Measurements from ENCODE around the gene PPP2R5A. TPM values are rescaled to one million over a fixed set of nuclear protein-coding genes. Genes with fewer than 3 reads are reported as not detected.

PPP2R5A gene
- total and polyA plus RNA-seq, 9 donors, result 23.2 to 34.2 (median 28.4) TPM

GRCh38 chr1:212244441-212244840 lies 40.8 kb upstream of the PPP2R5A start:
- no peaks in the 10 kb centered on the region for H3K9me3 ChIP-seq (replicated peaks; ENCODE audit: control insufficient read depth, low read depth, low read length)
- H3K4me1 ChIP-seq (ENCODE audit: control insufficient read depth, insufficient read depth, low read length), result peaks cover 15% of the 10 kb centered on the region
- no peaks in the 10 kb centered on the region for H3K36me3 ChIP-seq (ENCODE audit: control insufficient read depth, insufficient read depth, low read length)
- H3K27me3 ChIP-seq (ENCODE audit: control insufficient read depth, insufficient read depth, low read length), result no peaks in the 10 kb centered on the region
- 88% methylated on average over 1 of the region's 2 CpGs for WGBS (ENCODE audit: insufficient coverage)
- H3K27ac ChIP-seq (ENCODE audit: low read length), result no peak overlapping the region
- H3K4me3 ChIP-seq (ENCODE audit: low read length), result no peak overlapping the region
- DNase-seq, result no peak

DNA sequence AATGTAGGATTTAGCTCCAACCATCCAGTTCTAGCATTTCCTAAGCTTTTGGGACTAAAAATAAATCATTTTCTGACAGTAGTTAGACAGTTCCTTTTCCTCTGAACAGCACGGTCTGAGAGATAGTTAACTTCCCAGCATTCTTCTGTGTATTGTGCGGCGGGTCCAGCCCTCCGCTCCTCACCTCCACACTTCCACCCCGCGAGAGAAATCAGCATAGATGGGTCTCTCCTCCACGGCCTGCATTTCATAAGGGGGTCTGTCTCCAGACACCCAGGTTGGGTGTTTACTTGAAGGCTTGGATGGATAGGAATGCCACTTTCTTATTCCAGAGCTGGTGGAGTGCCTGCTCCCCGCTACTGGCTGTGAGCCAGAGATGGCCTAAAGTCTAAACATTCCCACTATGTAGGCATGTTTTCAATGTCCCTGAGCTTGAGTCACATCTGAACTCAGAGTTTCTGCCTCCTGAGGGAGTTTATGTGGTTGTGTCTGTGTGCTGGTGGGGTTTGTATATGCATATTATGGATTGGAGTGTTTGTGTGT lies 38.0 kb upstream of the PPP2R5A start:
- no peak for DNase-seq
- Histone ChIP-seq H3K27ac (ENCODE audit: low read length) (no peak overlapping the region), H3K4me1 (ENCODE audit: control insufficient read depth, insufficient read depth, low read length) (peaks cover 15% of the 10 kb centered on the region), H3K9me3 (replicated peaks; ENCODE audit: control insufficient read depth, low read depth, low read length) (no peaks in the 10 kb centered on the region), H3K27me3 (ENCODE audit: control insufficient read depth, insufficient read depth, low read length) (no peaks in the 10 kb centered on the region), H3K4me3 (ENCODE audit: low read length) (no peak overlapping the region), H3K36me3 (ENCODE audit: control insufficient read depth, insufficient read depth, low read length) (no peaks in the 10 kb centered on the region)
- no CpG with 5 or more reads among the region's 8 CpGs for WGBS (ENCODE audit: insufficient coverage)

DNA sequence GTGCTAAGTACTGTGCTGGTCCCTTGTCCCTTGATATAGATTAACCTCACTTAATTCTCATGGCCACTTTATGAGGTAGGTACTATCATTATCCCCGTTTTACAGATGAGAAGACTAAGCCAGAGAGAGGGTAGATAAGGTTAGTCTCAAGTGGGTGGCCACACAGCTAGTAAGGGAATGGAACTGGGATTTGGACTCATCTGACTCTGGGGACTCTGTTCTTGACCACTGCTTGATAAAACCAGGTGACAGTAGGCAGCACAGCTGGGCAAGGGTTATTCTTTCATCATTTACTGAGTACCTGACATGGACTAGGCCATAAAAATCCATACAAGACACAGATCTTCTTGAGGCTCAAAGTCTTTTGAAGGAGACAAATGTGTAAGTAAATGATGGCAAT lies 37.2 kb upstream of the PPP2R5A start:
- Histone ChIP-seq H3K27ac (ENCODE audit: low read length) (no peak overlapping the region), H3K36me3 (ENCODE audit: control insufficient read depth, insufficient read depth, low read length) (no peaks in the 10 kb centered on the region), H3K9me3 (replicated peaks; ENCODE audit: control insufficient read depth, low read depth, low read length) (no peaks in the 10 kb centered on the region), H3K27me3 (ENCODE audit: control insufficient read depth, insufficient read depth, low read length) (no peaks in the 10 kb centered on the region), H3K4me3 (ENCODE audit: low read length) (no peak overlapping the region), H3K4me1 (ENCODE audit: control insufficient read depth, insufficient read depth, low read length) (peaks cover 13% of the 10 kb centered on the region)
- WGBS (ENCODE audit: insufficient coverage), result no CpG with 5 or more reads among the region's 1 CpG
- no peak for DNase-seq

GRCh38 chr1:212254853-212255363 lies 30.3 kb upstream of the PPP2R5A start:
- Histone ChIP-seq H3K36me3 (ENCODE audit: control insufficient read depth, insufficient read depth, low read length) (no peaks in the 10 kb centered on the region), H3K9me3 (replicated peaks; ENCODE audit: control insufficient read depth, low read depth, low read length) (no peaks in the 10 kb centered on the region), H3K27ac (ENCODE audit: low read length) (no peak overlapping the region), H3K4me3 (ENCODE audit: low read length) (no peak overlapping the region), H3K4me1 (ENCODE audit: control insufficient read depth, insufficient read depth, low read length) (no peaks in the 10 kb centered on the region), H3K27me3 (ENCODE audit: control insufficient read depth, insufficient read depth, low read length) (no peaks in the 10 kb centered on the region)
- 50% methylated on average over 4 of the region's 7 CpGs for WGBS (ENCODE audit: insufficient coverage)
- no peak for DNase-seq

DNA sequence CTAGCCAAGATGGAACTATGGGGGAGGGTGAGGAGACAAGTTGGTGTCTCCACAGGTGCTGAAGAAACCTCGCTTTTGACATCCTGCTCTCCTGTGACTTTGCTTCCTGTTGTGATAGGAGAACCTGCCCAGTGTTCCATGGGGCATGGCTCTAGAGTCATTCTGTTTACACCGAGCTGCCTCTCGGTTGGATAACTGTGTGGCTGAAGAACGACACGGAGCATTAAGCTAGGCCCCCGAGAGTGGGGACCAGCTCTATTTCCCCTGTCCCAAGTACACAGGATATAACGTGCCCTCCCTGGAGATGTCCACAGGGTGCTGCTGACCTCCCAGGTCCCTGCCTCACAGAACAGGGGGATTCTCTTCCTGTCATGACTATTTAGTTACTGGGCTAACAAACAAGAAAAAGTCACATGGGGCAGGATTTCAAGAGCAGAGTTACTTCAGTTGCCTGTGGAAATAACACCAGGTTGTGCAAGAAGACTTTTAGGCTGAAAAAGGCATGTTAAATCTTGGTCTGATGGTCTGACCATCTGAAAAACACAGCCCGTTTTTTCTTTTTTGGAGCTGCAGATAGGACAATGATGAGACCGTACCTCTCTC lies 29.4 kb upstream of the PPP2R5A start:
- WGBS (ENCODE audit: insufficient coverage), result 46% methylated on average over 6 of the region's 9 CpGs
- H3K27ac ChIP-seq (ENCODE audit: low read length), result no peak overlapping the region
- no peaks in the 10 kb centered on the region for H3K36me3 ChIP-seq (ENCODE audit: control insufficient read depth, insufficient read depth, low read length)
- no peaks in the 10 kb centered on the region for H3K9me3 ChIP-seq (replicated peaks; ENCODE audit: control insufficient read depth, low read depth, low read length)
- H3K4me1 ChIP-seq (ENCODE audit: control insufficient read depth, insufficient read depth, low read length), result no peaks in the 10 kb centered on the region
- H3K27me3 ChIP-seq (ENCODE audit: control insufficient read depth, insufficient read depth, low read length), result no peaks in the 10 kb centered on the region
- H3K4me3 ChIP-seq (ENCODE audit: low read length), result no peak overlapping the region
- DNase-seq, result no peak

DNA sequence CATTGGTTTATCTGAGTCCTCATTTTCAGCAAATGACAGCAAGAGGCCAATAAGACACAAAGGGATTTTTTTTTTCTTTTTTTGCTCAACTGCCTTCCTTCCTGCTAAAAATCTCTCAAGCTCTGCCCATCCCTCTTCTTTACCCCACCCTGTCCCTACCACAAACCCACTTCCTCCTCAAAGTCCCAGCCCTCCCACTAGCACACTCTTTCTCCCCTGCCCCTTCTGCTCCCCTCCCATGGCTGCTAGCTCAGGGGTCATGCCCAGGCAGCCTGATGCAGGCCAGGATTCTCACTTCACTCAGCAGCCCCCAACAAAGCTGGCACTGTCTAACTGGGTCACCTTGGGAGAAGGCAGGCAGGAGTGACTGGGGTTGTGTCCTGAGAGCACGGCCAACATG lies 28.8 kb upstream of the PPP2R5A start:
- Histone ChIP-seq H3K27ac (ENCODE audit: low read length) (no peak overlapping the region), H3K27me3 (ENCODE audit: control insufficient read depth, insufficient read depth, low read length) (no peaks in the 10 kb centered on the region), H3K36me3 (ENCODE audit: control insufficient read depth, insufficient read depth, low read length) (no peaks in the 10 kb centered on the region), H3K9me3 (replicated peaks; ENCODE audit: control insufficient read depth, low read depth, low read length) (no peaks in the 10 kb centered on the region), H3K4me1 (ENCODE audit: control insufficient read depth, insufficient read depth, low read length) (no peaks in the 10 kb centered on the region), H3K4me3 (ENCODE audit: low read length) (no peak overlapping the region)
- WGBS (ENCODE audit: insufficient coverage), result no CpG with 5 or more reads among the region's 1 CpG
- DNase-seq, result no peak

DNA sequence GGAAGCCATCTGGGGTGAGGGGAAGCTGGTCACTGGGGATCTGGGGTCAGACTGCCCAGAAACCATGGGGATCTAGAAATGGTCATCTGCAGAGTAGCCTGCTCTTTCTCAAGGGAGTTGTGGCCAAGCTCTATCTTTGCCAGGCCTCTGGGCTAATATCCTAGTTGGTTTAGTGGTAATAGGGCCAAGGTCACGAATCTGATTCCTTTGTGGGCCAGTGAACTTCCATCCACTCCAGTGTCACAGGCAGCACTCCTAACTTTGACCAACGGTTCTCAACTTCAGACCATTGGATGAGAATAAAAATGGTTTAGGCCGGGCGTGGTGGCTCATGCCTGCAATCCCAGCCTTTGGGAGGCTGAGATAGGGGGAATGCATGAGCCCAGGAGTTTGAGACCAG lies 28.1 kb upstream of the PPP2R5A start:
- Histone ChIP-seq H3K4me3 (ENCODE audit: low read length) (no peak overlapping the region), H3K9me3 (replicated peaks; ENCODE audit: control insufficient read depth, low read depth, low read length) (no peaks in the 10 kb centered on the region), H3K27ac (ENCODE audit: low read length) (no peak overlapping the region), H3K4me1 (ENCODE audit: control insufficient read depth, insufficient read depth, low read length) (no peaks in the 10 kb centered on the region), H3K36me3 (ENCODE audit: control insufficient read depth, insufficient read depth, low read length) (no peaks in the 10 kb centered on the region), H3K27me3 (ENCODE audit: control insufficient read depth, insufficient read depth, low read length) (no peaks in the 10 kb centered on the region)
- WGBS (ENCODE audit: insufficient coverage), result 60% methylated on average over 1 of the region's 4 CpGs
- DNase-seq, result no peak

DNA sequence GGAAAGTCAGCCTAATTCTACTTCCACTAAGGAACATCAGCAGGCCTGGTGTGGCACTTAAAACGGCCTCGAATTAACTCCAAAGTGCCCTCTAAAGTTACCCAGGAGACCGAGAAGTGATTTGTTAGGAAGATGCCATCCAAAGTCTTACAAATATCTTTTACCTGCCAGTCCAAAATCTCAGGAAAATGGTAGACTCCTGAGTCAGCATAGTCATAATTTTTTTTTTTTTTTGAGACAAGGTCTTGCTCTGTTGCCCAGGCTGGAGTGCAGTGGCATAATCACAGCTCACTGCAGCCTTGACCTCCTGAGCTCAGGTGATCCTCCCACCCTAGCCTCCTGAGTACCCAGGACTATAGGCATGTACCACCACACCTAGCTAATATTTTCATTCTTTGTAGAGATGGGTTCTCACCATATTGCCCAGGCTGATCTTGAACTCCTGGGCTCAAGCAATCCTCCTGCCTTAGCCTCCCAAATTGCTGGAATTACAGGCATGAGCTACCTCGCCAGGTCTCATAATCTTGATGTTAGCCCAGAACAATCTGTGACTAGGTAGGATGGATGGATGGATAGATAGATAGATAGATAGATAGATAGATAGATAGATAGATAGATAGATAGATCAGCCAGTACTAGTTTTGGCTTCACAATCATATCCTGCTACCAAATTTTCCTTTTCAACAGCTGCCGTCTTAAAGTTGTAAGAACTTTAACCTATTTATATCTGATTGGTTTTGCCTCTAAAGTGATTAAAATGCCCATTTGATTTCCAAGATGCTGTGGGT lies 25.3 kb upstream of the PPP2R5A start:
- H3K4me1 ChIP-seq (ENCODE audit: control insufficient read depth, insufficient read depth, low read length), result no peaks in the 10 kb centered on the region
- H3K4me3 ChIP-seq (ENCODE audit: low read length), result no peak overlapping the region
- no peaks in the 10 kb centered on the region for H3K27me3 ChIP-seq (ENCODE audit: control insufficient read depth, insufficient read depth, low read length)
- no peak overlapping the region for H3K27ac ChIP-seq (ENCODE audit: low read length)
- DNase-seq, result no peak
- WGBS (ENCODE audit: insufficient coverage), result no CpG with 5 or more reads among the region's 5 CpGs
- H3K9me3 ChIP-seq (replicated peaks; ENCODE audit: control insufficient read depth, low read depth, low read length), result no peaks in the 10 kb centered on the region
- H3K36me3 ChIP-seq (ENCODE audit: control insufficient read depth, insufficient read depth, low read length), result no peaks in the 10 kb centered on the region

- no peaks in the 10 kb centered on the region for H3K27me3 ChIP-seq (ENCODE audit: control insufficient read depth, insufficient read depth, low read length)
- H3K4me3 ChIP-seq (ENCODE audit: low read length), result no peak overlapping the region
- no peaks in the 10 kb centered on the region for H3K36me3 ChIP-seq (ENCODE audit: control insufficient read depth, insufficient read depth, low read length)
- H3K27ac ChIP-seq (ENCODE audit: low read length), result no peak overlapping the region
- no peak for DNase-seq
- H3K4me1 ChIP-seq (ENCODE audit: control insufficient read depth, insufficient read depth, low read length), result no peaks in the 10 kb centered on the region
- no peaks in the 10 kb centered on the region for H3K9me3 ChIP-seq (replicated peaks; ENCODE audit: control insufficient read depth, low read depth, low read length)
- WGBS (ENCODE audit: insufficient coverage), result no CpG with 5 or more reads among the region's 3 CpGs
These were observed 24.5 kb upstream of the PPP2R5A start for GRCh38 chr1:212260557-212261355.
